ENCODE measurements around the gene ALDH5A1. TPM values are rescaled to one million over a fixed set of nuclear protein-coding genes. Genes with fewer than 3 reads are reported as not detected.

ALDH5A1 gene
- total RNA-seq, 1 experiment from 2014 or later: 23.2 TPM

DNA sequence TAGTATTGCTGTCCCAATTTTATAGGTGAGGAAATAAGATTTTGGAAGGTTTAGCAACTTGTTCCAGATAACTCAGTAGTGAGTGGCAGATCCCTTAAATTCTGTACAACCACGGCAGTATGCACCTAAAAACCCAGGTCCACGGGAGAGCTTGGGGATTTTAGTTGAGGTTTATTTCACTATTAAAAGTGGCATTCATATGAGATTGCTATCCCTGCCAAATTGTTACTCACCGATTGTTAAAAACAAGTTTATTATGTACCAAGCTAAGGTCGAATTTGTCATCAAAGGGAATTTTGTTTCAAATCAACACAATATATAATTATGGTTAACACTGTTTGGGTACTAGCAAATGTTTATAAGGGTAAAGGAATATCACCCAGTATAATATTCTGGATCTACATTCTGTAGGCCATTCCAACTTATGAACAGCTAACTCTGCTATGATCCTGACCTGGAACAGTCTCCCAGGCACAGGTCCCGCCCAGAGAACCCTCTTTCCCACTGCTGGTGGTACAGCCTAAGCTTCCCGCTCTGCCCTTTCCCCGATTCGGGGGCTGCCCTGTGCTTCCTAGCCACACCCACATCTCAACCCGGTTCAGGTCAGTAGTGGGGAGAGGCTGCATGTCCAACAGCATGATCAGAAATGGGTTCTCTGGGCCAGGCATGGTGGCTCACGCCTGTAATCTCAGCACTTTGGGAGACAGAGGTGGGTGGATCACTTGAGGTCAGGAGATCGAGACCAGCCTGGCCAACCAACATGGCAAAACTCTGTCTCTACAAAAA is 30.3 kb upstream of the ALDH5A1 start:
- H3K9me3 Mint-ChIP-seq (ENCODE audit: low read depth, unreplicated experiment): no peaks in the 10 kb centered on the region
- no TSS peak for BruUV-seq (replicated peaks)
- H3K4me1 Mint-ChIP-seq (ENCODE audit: low read depth, unreplicated experiment): no peaks in the 10 kb centered on the region
- no peak for DNase-seq
- H3K27ac Mint-ChIP-seq (ENCODE audit: unreplicated experiment): no peak overlapping the region
- H3K27me3 Mint-ChIP-seq (ENCODE audit: unreplicated experiment): no peaks in the 10 kb centered on the region
- CTCF ChIA-PET: no interaction called here
- H3K36me3 Mint-ChIP-seq (ENCODE audit: insufficient read depth, unreplicated experiment): no peaks in the 10 kb centered on the region
- intact Hi-C loops (cut with micrococcal nuclease; ENCODE audit: unreplicated experiment): no loop called here
- TF ChIP-seq, protein P1, sequence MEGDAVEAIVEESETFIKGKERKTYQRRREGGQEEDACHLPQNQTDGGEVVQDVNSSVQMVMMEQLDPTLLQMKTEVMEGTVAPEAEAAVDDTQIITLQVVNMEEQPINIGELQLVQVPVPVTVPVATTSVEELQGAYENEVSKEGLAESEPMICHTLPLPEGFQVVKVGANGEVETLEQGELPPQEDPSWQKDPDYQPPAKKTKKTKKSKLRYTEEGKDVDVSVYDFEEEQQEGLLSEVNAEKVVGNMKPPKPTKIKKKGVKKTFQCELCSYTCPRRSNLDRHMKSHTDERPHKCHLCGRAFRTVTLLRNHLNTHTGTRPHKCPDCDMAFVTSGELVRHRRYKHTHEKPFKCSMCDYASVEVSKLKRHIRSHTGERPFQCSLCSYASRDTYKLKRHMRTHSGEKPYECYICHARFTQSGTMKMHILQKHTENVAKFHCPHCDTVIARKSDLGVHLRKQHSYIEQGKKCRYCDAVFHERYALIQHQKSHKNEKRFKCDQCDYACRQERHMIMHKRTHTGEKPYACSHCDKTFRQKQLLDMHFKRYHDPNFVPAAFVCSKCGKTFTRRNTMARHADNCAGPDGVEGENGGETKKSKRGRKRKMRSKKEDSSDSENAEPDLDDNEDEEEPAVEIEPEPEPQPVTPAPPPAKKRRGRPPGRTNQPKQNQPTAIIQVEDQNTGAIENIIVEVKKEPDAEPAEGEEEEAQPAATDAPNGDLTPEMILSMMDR (IDR thresholded peaks at IDR 0.05; ENCODE audit: unreplicated experiment): no peak
- H3K4me3 Mint-ChIP-seq (ENCODE audit: low read depth, unreplicated experiment): no peak overlapping the region

DNA sequence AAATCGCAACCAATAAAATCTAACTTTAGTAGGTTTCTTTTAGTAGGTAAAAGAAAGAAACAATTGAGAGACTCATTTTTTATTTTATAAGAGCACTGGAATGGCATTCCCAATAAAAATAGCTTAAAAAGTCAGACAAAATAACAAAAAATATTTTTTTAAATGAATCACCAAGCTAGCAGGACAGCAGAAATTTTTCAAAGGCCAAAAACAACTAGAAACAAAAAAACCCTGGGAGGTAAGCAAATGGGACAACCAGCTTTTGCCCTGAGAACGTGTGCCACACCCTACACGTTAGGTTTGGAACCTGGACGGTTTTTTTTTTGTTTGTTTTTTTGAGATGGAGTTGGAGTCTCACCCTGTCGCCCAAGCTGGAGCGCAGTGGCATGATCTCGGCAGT is 25.0 kb upstream of the ALDH5A1 start:
- CTCF ChIA-PET: interaction anchor here (0.7 kb wide), 4 partner anchors 34 to 1330 kb away, joined by 3 to 5 read pairs (median 4); no protein-coding TSS in a partner anchor
- TF ChIP-seq, protein P1 (IDR thresholded peaks at IDR 0.05; ENCODE audit: unreplicated experiment): no peak
- peaks cover 11% of the 10 kb centered on the region for H3K4me1 Mint-ChIP-seq (ENCODE audit: low read depth, unreplicated experiment)
- no peaks in the 10 kb centered on the region for H3K27me3 Mint-ChIP-seq (ENCODE audit: unreplicated experiment)
- no TSS peak for BruUV-seq (replicated peaks)
- intact Hi-C loops (cut with micrococcal nuclease; ENCODE audit: unreplicated experiment): no loop called here
- H3K36me3 Mint-ChIP-seq (ENCODE audit: insufficient read depth, unreplicated experiment): no peaks in the 10 kb centered on the region
- no peak overlapping the region for H3K27ac Mint-ChIP-seq (ENCODE audit: unreplicated experiment)
- no peaks in the 10 kb centered on the region for H3K9me3 Mint-ChIP-seq (ENCODE audit: low read depth, unreplicated experiment)
- no peak overlapping the region for H3K4me3 Mint-ChIP-seq (ENCODE audit: low read depth, unreplicated experiment)
- DNase-seq: no peak

DNA sequence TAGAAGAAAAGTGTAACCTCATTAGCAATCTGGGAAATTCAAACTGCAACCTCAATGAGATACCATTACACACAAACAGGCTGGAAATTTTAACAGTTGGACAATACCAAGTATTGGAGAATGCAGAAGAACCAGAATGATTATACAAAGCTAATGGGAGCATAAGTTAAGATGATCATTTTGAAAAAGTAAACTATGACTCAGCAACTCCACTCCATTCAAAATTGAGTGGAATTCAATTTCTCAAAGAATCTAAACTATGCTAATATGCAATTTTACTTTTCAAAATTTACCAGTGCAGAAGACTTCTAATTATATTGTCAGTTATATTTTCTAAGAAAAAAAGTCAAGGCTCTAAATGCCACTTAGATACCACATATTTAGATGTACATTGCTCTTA is 22.6 kb upstream of the ALDH5A1 start:
- intact Hi-C loops (cut with micrococcal nuclease; ENCODE audit: unreplicated experiment): no loop called here
- no peak for DNase-seq
- H3K9me3 Mint-ChIP-seq (ENCODE audit: low read depth, unreplicated experiment): no peaks in the 10 kb centered on the region
- no TSS peak for BruUV-seq (replicated peaks)
- H3K36me3 Mint-ChIP-seq (ENCODE audit: insufficient read depth, unreplicated experiment): no peaks in the 10 kb centered on the region
- H3K4me1 Mint-ChIP-seq (ENCODE audit: low read depth, unreplicated experiment): peaks cover 11% of the 10 kb centered on the region
- no peak overlapping the region for H3K4me3 Mint-ChIP-seq (ENCODE audit: low read depth, unreplicated experiment)
- no peak overlapping the region for H3K27ac Mint-ChIP-seq (ENCODE audit: unreplicated experiment)
- CTCF ChIA-PET: no interaction called here
- TF ChIP-seq, protein P1 (IDR thresholded peaks at IDR 0.05; ENCODE audit: unreplicated experiment): no peak
- H3K27me3 Mint-ChIP-seq (ENCODE audit: unreplicated experiment): no peaks in the 10 kb centered on the region

DNA sequence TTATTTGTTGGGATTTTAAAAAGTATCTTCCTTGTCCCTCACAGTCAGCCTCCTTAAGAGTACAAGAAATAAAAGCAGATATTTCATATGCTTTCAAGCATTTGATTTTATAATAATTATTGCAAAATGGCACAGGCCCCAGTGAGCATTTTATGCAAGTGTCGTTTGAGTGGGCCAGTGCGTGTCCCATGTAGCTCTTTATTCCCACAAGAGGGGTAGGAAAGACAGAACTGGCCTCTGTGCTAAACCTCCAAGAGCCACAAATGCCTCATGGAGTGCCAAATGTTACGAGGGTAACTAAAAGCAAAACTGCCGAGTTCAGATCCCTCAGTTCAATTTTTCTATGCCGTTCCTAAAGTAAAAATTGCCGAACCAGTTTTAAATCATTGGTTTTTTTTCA is 18.1 kb upstream of the ALDH5A1 start:
- no peaks in the 10 kb centered on the region for H3K9me3 Mint-ChIP-seq (ENCODE audit: low read depth, unreplicated experiment)
- no peak for DNase-seq
- intact Hi-C loops (cut with micrococcal nuclease; ENCODE audit: unreplicated experiment): no loop called here
- CTCF ChIA-PET: interaction anchor here (0.5 kb wide), 1 partner anchor 518 kb away, joined by 3 read pairs; no protein-coding TSS in a partner anchor
- H3K27me3 Mint-ChIP-seq (ENCODE audit: unreplicated experiment): no peaks in the 10 kb centered on the region
- no TSS peak for BruUV-seq (replicated peaks)
- H3K36me3 Mint-ChIP-seq (ENCODE audit: insufficient read depth, unreplicated experiment): no peaks in the 10 kb centered on the region
- TF ChIP-seq, protein P1 (IDR thresholded peaks at IDR 0.05; ENCODE audit: unreplicated experiment): no peak
- H3K4me3 Mint-ChIP-seq (ENCODE audit: low read depth, unreplicated experiment): no peak overlapping the region
- no peak overlapping the region for H3K27ac Mint-ChIP-seq (ENCODE audit: unreplicated experiment)
- H3K4me1 Mint-ChIP-seq (ENCODE audit: low read depth, unreplicated experiment): peaks cover 10% of the 10 kb centered on the region
